ENCODE results near the gene TENM3.

The TENM3 gene

DNA sequence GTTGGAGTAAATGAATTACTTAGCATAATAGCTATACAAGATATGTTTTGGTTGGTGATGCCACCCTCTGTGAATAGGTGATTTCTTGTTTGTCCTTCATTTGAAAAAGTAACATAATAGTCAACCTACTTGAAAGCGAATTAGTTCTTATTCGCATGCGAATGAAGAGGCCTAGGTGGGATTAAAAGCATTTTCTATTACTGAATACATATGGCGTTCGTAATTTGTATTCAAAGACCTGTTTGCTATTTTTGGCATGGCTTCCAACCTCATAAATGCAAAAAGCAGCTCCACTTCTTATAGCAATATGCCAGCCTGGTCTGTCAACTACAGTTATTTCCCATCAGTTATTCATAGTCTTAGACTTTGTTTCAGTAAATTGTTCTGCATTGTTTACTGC, 261.3 kb downstream of the TENM3 start:
- Histone ChIP-seq H3K4me3 (ENCODE audit: low read depth in 1 of 2, low read length in 2 of 2) (no peak overlapping the region), H3K79me2 (ENCODE audit: insufficient read depth, low read length) (no peaks in the 10 kb centered on the region), H3K9me3 (ENCODE audit: insufficient read depth, low read length, severe bottlenecking) (no peaks in the 10 kb centered on the region), H3K9ac (ENCODE audit: low read depth, low read length) (no peak overlapping the region), H3K4me2 (ENCODE audit: insufficient read depth, low read length) (no peak overlapping the region), H3K27ac (ENCODE audit: low read length) (no peak overlapping the region), H4K20me1 (ENCODE audit: insufficient read depth, low read length) (no peaks in the 10 kb centered on the region), H2AFZ (ENCODE audit: low read depth, low read length) (no peak overlapping the region), H3K36me3 (ENCODE audit: insufficient read depth, low read length) (no peaks in the 10 kb centered on the region), H3K27me3 (ENCODE audit: insufficient read depth, low read length, poor library complexity) (no peaks in the 10 kb centered on the region), H3K4me1 (ENCODE audit: insufficient read depth, low read length) (no peaks in the 10 kb centered on the region)
- ATAC-seq (ENCODE audit: insufficient read depth, low read depth) = no peak
- no peak for DNase-seq
- TF ChIP-seq, protein P1, sequence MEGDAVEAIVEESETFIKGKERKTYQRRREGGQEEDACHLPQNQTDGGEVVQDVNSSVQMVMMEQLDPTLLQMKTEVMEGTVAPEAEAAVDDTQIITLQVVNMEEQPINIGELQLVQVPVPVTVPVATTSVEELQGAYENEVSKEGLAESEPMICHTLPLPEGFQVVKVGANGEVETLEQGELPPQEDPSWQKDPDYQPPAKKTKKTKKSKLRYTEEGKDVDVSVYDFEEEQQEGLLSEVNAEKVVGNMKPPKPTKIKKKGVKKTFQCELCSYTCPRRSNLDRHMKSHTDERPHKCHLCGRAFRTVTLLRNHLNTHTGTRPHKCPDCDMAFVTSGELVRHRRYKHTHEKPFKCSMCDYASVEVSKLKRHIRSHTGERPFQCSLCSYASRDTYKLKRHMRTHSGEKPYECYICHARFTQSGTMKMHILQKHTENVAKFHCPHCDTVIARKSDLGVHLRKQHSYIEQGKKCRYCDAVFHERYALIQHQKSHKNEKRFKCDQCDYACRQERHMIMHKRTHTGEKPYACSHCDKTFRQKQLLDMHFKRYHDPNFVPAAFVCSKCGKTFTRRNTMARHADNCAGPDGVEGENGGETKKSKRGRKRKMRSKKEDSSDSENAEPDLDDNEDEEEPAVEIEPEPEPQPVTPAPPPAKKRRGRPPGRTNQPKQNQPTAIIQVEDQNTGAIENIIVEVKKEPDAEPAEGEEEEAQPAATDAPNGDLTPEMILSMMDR (IDR thresholded peaks at IDR 0.05; ENCODE audit: borderline replicate concordance, extremely low read depth, low read length, poor library complexity, severe bottlenecking) = no peak
- no peak for TF ChIP-seq EZH2 (IDR thresholded peaks at IDR 0.05; ENCODE audit: borderline replicate concordance, low read depth, low read length, severe bottlenecking)

GRCh38 chr4:182507805-182508204, 264.6 kb downstream of the TENM3 start:
- Histone ChIP-seq H3K9ac (ENCODE audit: low read depth, low read length) (no peak overlapping the region), H3K27me3 (ENCODE audit: insufficient read depth, low read length, poor library complexity) (no peaks in the 10 kb centered on the region), H3K4me3 (ENCODE audit: low read depth in 1 of 2, low read length in 2 of 2) (no peak overlapping the region), H3K36me3 (ENCODE audit: insufficient read depth, low read length) (no peaks in the 10 kb centered on the region), H3K4me2 (ENCODE audit: insufficient read depth, low read length) (no peak overlapping the region), H3K27ac (ENCODE audit: low read length) (no peak overlapping the region), H2AFZ (ENCODE audit: low read depth, low read length) (no peak overlapping the region), H3K9me3 (ENCODE audit: insufficient read depth, low read length, severe bottlenecking) (no peaks in the 10 kb centered on the region), H3K79me2 (ENCODE audit: insufficient read depth, low read length) (no peaks in the 10 kb centered on the region), H3K4me1 (ENCODE audit: insufficient read depth, low read length) (no peaks in the 10 kb centered on the region), H4K20me1 (ENCODE audit: insufficient read depth, low read length) (no peaks in the 10 kb centered on the region)
- DNase-seq = no peak
- TF ChIP-seq, protein P1 (IDR thresholded peaks at IDR 0.05; ENCODE audit: borderline replicate concordance, extremely low read depth, low read length, poor library complexity, severe bottlenecking) = no peak
- TF ChIP-seq EZH2 (IDR thresholded peaks at IDR 0.05; ENCODE audit: borderline replicate concordance, low read depth, low read length, severe bottlenecking) = no peak
- ATAC-seq (ENCODE audit: insufficient read depth, low read depth) = no peak

- Histone ChIP-seq H3K36me3 (ENCODE audit: insufficient read depth, low read length) (no peaks in the 10 kb centered on the region), H3K4me2 (ENCODE audit: insufficient read depth, low read length) (no peak overlapping the region), H3K79me2 (ENCODE audit: insufficient read depth, low read length) (no peaks in the 10 kb centered on the region), H3K27ac (ENCODE audit: low read length) (no peak overlapping the region), H3K9ac (ENCODE audit: low read depth, low read length) (no peak overlapping the region), H4K20me1 (ENCODE audit: insufficient read depth, low read length) (no peaks in the 10 kb centered on the region), H3K9me3 (ENCODE audit: insufficient read depth, low read length, severe bottlenecking) (no peaks in the 10 kb centered on the region), H3K4me3 (ENCODE audit: low read depth in 1 of 2, low read length in 2 of 2) (no peak overlapping the region), H3K27me3 (ENCODE audit: insufficient read depth, low read length, poor library complexity) (no peaks in the 10 kb centered on the region), H2AFZ (ENCODE audit: low read depth, low read length) (no peak overlapping the region), H3K4me1 (ENCODE audit: insufficient read depth, low read length) (no peaks in the 10 kb centered on the region)
- DNase-seq = no peak
- no peak for ATAC-seq (ENCODE audit: insufficient read depth, low read depth)
- TF ChIP-seq EZH2 (IDR thresholded peaks at IDR 0.05; ENCODE audit: borderline replicate concordance, low read depth, low read length, severe bottlenecking) = no peak
- TF ChIP-seq, protein P1 (IDR thresholded peaks at IDR 0.05; ENCODE audit: borderline replicate concordance, extremely low read depth, low read length, poor library complexity, severe bottlenecking) = no peak
Measured at GRCh38 chr4:182510836-182511235, 267.6 kb downstream of the TENM3 start.
